Immature natural killer cell (primary cell): ENCODE measurements around the gene CDYL2. TPM values are rescaled to one million over a fixed set of nuclear protein-coding genes. Genes with fewer than 3 reads are reported as not detected.

Experiments used
- DNase-seq, 3 donors: peaks; one replicate each; pipeline ENCODE4 v3.0.0; 2022; ENCODE audit warnings: mixed read lengths in 1 of 3
- H3K27ac Mint-ChIP-seq, 6 donors: one replicate each; pipeline ENCODE4 v1.8.0; 2020; ENCODE audit warnings: mixed read lengths in 6 of 6, mild to moderate bottlenecking in 5 of 6, inconsistent platforms in 4 of 6, moderate library complexity in 3 of 6
- H3K27me3 Mint-ChIP-seq, 3 donors: one replicate each; pipeline ENCODE4 v1.8.0; 2020 to 2021; ENCODE audit warnings: low read depth in 3 of 3, mild to moderate bottlenecking in 3 of 3, mixed read lengths in 3 of 3, moderate library complexity in 3 of 3, inconsistent platforms in 1 of 3
- H3K36me3 Mint-ChIP-seq, 3 donors: one replicate each; pipeline ENCODE4 v1.8.0; 2020; ENCODE audit warnings: mixed read lengths in 3 of 3, inconsistent platforms in 2 of 3, mild to moderate bottlenecking in 2 of 3
- H3K4me1 Mint-ChIP-seq, 2 donors: one replicate each; pipeline ENCODE4 v1.8.0; 2020; ENCODE audit warnings: inconsistent platforms in 2 of 2, mild to moderate bottlenecking in 2 of 2, mixed read lengths in 2 of 2, moderate library complexity in 1 of 2
- H3K4me3 Mint-ChIP-seq, 5 donors: one replicate each; pipeline ENCODE4 v1.8.0; 2020; ENCODE audit warnings: mild to moderate bottlenecking in 5 of 5, mixed read lengths in 5 of 5, inconsistent platforms in 3 of 5, moderate library complexity in 3 of 5
- H3K9me3 Mint-ChIP-seq, 6 donors: one replicate each; pipeline ENCODE4 v1.8.0; 2020; ENCODE audit warnings: mild to moderate bottlenecking in 6 of 6, mixed read lengths in 6 of 6, inconsistent platforms in 4 of 6, moderate library complexity in 3 of 6
- polyA plus RNA-seq, 3 donors: library from polyadenylated mRNA; unstranded; fragments of 300-500 nt; fragmentation: Illumina TruSeq; gene quantifications; one replicate each; pipeline ENCODE4 v1.2.3, GENCODE V29; 2021

Gene CDYL2
- polyA plus RNA-seq, 3 donors from 2014 or later: 0.21 TPM; not detected in 2

DNA sequence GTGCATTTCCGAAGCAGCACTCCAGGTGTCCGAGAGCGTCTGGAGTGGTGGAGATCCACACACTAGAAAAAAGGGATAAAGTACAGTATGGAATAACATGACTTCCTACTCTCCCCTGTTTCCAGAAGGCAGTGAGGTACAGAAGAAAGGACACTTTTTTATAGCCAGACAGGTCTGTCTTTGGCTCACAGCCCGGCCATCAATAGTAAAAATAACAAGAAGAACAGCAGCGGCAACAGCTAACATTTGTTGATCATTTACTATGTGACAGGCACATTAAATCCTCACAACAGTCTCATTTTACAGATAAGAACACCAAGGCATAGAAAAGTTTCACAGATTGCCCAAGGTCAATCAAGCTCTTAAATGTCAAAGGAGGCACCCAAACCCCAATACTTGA lies 247.4 kb downstream of the CDYL2 start:
- H3K27me3 Mint-ChIP-seq: peaks cover 0 to 5% (median 2%) of the 10 kb centered on the region in 3 donors
- no peak for DNase-seq
- H3K4me3 Mint-ChIP-seq: no peak overlapping the region
- no peaks in the 10 kb centered on the region for H3K9me3 Mint-ChIP-seq
- no peaks in the 10 kb centered on the region for H3K4me1 Mint-ChIP-seq
- no peak overlapping the region for H3K27ac Mint-ChIP-seq
- no peaks in the 10 kb centered on the region for H3K36me3 Mint-ChIP-seq

DNA sequence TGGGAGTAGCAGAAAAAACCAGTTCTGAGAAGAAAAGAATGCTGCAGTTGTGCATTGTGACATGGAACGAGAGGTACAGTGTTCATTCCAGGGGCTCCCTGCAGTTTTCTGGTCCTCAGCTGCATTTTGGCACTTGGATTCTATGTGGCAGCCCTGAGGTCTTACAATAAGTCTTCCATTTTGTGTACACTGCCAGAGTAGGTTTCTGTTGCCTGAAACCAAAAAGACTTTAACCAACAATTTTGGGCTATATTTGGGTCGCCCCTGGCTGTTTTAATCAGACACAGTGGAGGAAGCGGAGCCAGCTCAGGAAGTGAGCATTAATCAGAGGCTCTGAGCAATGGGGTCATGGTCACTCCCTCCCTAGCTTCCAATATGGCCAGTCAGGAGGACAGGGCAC lies 247.9 kb downstream of the CDYL2 start:
- Mint-ChIP-seq H3K4me1 (no peaks in the 10 kb centered on the region), H3K4me3 (no peak overlapping the region), H3K9me3 (no peaks in the 10 kb centered on the region), H3K27me3 (peaks cover 0 to 5% (median 0%) of the 10 kb centered on the region in 3 donors), H3K27ac (no peak overlapping the region), H3K36me3 (no peaks in the 10 kb centered on the region)
- DNase-seq: no peak

DNA sequence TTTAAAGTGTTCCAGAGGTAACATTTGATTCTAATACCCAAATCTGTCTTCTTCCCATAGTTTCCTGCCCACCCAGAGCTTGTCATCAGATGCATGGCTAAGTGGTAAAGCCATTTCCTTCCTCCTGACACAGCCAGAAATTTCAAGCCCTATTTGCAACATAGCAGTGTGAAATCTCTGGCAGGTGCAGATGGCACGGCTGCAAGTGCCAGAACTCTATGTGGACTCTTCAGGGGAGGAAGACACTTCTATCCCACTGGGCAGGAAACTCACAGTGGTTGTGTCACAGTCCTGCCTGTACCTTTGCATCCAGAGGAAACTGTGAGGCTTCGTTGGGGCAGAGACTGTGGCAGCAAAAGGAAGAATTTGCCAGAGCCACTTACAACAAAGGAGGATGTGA lies 250.4 kb downstream of the CDYL2 start:
- Mint-ChIP-seq H3K9me3 (no peaks in the 10 kb centered on the region), H3K36me3 (no peaks in the 10 kb centered on the region), H3K27me3 (no peaks in the 10 kb centered on the region), H3K27ac (no peak overlapping the region), H3K4me1 (no peaks in the 10 kb centered on the region), H3K4me3 (no peak overlapping the region)
- DNase-seq: no peak

DNA sequence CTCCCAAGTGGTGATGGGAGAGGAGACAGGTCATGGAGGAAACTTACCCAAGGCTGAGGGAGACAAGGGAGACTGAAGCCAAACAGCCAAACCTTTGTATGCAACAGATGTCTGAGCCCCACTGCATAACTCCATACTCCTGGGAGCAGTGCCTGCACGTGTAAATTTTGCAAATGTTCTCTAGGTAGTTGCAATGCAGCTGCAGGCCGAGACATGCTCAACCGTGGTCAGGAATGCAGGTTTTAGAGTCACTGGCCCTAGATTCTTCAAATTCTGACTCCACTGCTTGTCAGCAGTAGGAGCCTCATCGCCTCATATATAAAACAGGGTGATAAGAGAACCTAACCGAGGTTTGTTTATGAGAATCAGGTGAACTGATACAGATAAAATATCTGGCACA lies 252.1 kb downstream of the CDYL2 start:
- Mint-ChIP-seq H3K36me3 (no peaks in the 10 kb centered on the region), H3K4me3 (no peak overlapping the region), H3K27me3 (no peaks in the 10 kb centered on the region), H3K4me1 (no peaks in the 10 kb centered on the region), H3K27ac (no peak overlapping the region), H3K9me3 (no peaks in the 10 kb centered on the region)
- no peak for DNase-seq

Other genes starting within 250 kb of the CDYL2 start
- gene CMC2, start 202.3 kb upstream of the CDYL2 start, polyA plus RNA-seq: 100 to 1,000 TPM in 2 of 3 donors, 10 to 100 TPM in 1; 89.9 to 132 (median 113) TPM
- gene CENPN, start 202.6 kb upstream of the CDYL2 start, polyA plus RNA-seq: 10 to 100 TPM in 1 of 3 donors, 1 to 10 TPM in 2; 4.5 to 11.6 (median 7.8) TPM
- gene ATMIN, start 231.2 kb upstream of the CDYL2 start, polyA plus RNA-seq: 10 to 100 TPM; 25.4 to 51.0 (median 26.4) TPM